Activated CD4-positive, alpha-beta T cell treated with anti-CD3 and anti-CD28 coated beads, Interleukin-10, Interleukin-2, amounts not matched to agents 100 ng/mL and 50 ng/mL, durations not matched to agents 16 hours and 8 hours (primary cell): Measurements from ENCODE around the gene SIAH2.
A peak's percentile ranks its signal among the peaks of the same experiment; 100 is the strongest.

Experiments
- DNase-seq: peaks from one replicate; pipeline ENCODE4 v3.0.0-alpha.2; 2020

The SIAH2 gene

DNA sequence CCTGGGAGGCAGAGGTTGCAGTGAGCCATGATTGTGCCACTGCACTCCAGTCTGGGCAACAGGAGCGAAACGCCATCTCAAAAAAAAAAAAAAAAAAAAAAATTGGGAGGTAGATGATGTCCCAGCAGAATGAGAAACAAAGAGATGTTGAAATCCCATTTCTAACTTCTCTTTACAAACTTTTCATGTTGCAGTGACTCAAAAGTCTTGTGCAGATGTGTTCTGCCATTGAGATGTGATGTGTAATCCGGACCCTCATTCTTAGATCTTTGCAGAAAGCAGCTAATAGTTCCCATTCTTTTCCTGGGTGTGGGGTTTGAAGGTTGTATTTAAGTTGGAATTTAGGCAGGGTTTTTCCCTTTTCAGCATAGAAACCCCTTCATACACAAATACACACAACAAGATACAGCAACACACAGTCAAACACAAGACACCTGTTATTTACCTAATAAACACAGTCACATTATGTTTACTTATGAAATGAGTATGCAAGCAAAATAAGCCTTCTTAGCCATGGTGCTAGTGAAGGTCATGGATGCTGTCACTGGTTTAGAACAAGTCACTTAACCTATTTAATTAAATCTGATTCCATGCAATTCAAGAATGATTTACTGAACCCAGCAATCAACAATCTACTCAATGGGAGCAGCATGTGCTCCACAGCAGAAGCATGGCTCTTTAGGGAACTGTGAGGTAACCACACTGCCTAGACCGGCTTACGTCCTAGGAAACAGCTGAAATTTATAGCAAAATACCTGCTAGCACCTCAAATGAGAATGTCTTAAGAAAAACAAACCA is 14.9 kb downstream of the SIAH2 start:
- no peak for DNase-seq

DNA sequence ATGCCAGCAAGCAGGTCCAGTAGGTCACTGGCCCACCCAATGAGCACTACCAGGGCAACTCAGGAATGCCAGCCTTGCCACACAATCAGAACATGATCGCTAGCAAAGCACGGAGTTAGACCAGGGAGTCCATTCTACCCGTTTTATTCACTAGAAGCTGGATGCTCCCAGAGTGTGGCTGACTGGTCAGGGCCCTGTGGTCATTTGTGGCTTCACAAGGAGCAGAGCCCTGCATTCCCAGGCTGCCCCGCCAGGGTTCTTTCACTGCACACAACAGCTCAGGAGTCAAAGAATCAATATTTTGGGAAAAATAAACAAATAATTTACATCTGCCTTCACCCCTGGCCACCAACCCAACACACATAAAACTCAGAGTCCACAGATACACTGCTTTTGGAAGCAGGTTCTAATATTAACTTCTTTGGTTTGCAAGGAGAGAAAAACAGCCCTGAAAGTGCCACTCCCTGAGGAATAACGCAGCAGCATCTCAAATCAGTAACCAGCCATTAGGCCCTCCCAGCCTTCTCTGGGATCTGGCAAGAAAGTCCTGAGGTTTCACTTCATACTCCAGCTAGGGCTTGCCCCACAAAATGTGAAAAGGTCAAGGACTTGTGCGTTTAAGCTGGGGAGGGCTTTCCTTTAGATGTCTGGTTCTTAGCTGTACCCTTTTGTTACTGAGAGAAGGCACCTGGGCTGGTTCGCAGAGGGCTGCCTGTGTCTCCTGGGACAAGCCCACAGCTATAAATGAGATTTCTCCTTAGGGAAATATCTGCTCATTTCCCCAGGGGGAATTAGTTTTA is 16.0 kb downstream of the SIAH2 start:
- no peak for DNase-seq

DNA sequence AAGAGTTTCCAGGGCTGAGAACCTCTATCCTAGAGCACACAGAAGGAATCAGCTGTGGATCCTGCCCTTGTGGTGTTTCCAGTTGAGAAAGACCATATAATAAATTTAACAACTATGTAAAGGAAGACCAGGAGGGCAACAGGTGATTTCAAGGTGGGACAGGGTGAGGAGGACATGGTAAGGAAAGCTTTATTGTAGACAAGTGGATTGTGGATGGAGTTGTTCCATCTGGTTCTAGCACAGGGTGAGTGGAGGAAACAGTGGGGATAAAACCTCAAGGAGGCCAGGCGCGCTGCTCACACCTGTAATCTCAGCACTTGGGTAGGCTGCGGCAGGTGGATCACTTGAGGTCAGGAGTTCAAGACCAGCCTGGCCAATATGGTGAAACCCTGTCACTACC is 17.1 kb downstream of the SIAH2 start:
- DNase-seq, result no peak

DNA sequence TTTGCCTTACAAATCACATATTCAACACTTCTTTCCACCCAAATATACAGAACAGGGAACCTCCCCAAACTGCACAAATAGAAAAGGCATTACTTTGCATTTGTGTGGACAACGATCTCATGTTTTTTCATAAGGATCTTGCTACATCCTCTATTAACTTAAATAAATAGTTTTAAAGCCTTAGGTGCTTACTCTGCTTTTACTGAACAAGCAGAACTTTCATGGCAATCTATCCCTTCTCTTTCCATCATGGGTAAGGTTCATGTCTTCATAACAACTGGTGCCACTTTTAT is 18.1 kb downstream of the SIAH2 start:
- no peak for DNase-seq

DNA sequence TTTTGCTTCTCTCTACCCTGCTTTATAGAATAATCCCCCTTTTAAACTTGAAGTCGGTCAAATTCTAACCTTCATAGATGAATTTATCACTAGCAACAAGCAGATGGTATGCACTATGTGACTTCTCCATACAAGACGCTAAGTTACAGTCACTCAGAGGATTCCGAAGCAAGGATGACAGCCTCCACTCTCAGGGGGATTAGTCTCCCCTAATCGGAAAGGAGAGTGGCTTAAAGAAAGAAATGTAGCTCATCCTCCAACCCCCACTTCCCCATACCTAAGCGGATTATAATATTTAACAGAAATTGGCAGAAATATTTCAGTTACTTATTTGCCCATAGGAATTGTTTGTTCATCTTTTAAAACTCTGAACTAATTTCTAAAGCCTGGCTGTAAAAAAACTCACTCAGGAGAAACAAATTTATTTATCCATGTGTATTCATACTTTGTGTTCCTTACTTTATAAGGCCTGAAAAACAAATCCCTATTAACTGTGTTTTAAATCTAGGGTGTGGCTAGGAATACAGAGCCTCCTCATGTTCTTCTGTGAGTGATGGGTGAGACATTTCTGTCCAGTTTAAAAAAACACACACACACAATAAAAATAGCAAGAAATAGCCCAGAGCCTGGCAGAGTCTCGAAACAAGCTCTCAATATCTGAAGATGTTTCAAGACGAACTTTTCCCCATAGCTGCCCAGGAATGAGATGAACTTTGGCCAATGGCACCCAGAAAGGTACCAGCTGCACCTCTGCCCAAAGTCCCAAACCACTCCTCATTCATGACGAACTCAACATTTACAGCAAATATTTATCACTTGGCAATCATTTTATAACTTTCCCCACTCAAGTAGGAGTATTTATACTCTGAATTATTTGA is 18.7 kb downstream of the SIAH2 start:
- DNase-seq, result no peak

DNA sequence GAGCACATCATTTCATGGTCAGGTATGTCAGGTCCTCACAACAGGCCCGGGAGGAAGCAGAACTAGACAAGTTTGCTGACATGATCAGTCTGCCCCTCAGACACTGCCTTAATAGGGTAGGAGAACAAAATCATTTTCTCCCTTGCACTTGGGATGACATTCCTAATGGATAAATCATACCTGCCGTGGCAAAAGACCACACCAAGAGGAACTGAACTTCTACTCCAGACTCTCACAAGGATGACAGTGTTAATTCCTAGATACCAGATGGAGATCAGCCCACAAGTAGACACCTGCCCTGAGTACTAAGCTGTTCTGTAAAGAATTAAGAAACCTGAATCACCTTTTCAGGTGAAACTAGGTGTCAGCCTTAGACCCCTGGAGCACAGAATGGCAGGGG is 19.5 kb downstream of the SIAH2 start:
- DNase-seq, result no peak

DNA sequence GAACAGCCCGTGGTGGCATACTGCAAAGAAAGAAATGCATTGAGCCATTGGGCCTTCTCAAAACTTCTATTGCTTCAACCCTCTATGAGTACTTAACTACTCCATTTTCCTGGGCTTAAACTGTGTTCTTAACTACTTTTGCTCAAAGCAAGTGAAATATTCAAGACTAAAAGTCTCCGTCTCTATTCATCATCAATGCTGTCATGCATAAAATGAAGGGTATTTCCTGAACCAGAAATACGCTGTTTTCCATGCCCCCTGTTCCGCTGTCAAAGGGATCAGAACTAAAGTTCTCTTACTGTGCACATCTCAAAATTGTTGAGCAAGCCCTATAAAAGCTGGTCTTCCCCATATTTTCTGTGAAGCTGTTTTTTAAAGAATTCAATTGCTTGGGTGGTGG is 20.3 kb downstream of the SIAH2 start:
- no peak for DNase-seq

DNA sequence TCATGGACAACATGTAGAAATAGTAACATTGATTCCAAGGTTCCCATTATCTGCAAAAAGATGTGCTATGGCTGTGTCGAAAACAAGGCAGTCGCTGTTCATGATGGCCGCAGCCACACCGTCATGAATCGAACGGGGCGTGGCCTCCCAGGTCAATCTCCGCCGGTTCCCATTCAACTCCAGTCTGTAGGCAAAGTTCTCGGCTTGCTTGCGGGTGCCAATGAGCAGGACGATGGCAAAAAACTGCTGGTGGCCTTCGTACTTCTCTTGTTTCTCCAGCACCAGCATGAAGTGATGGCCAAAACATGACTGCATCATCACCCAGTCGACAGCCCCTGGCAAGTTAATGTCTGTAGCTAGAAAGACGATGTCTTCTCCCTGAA is 20.8 kb downstream of the SIAH2 start:
- no peak for DNase-seq

DNA sequence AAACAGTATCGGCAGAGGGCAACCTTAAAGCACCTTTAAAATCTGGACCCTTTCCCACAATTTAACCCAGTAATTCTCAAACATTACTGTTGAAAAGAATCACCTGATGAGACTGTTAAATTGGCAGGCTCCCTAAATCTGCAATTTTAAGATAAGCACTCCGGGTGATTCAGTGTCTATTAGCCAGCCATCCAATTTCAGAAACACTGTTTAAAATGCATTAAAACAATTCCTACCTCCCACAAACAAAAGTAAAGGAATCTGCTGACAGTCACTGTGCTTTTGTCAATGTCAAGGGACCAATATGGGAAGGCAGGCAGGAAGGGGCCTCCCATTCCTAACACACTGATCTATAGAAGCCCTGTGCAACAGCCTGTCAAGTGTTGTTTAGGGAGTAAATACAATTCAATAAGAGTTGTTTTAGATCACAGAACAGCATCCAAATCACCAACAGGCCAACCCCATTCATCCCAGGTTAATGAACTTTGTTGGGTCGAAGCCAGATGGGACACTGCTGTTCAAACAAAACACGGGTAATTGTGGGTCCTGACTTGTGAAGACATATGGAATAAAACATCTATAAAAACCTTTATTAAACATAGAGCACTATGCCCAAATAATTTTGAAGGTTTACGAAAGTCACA is 21.4 kb downstream of the SIAH2 start:
- no peak for DNase-seq

DNA sequence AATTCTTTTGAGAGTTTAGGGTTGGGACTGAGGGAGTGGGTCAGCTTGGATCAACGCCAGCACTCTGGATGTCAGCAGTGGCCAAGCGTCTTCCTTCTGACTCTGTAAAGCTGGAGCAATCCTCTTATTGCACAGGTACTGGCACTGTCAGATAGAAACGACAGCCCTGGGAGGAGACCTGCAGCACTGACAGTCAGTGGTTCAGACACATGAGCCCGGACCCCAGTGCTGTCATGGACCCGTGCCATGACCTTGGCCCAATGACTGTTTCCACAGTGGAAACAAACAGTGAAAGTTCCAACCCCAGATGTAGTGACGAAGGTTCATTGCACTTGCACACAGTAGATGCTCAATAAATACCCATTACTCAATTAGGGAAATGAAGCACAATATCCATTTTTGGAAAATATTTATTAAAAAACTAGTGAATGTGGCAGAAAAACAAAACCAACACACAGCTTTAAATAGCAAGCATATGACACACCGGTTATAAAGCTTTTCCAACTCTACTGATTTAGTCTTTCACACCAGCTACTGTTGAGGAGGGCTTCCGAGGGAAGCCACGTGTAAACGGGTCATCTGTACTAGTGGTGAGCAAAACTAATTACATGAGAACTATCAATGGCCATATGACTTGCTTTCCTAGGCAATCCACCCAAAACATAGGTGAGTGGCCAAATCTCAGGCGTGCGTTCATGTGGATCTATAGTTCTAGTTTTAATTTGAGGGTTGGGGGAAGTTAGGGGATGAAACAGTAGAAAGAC is 22.1 kb downstream of the SIAH2 start:
- peak; percentile 62 for DNase-seq

DNA sequence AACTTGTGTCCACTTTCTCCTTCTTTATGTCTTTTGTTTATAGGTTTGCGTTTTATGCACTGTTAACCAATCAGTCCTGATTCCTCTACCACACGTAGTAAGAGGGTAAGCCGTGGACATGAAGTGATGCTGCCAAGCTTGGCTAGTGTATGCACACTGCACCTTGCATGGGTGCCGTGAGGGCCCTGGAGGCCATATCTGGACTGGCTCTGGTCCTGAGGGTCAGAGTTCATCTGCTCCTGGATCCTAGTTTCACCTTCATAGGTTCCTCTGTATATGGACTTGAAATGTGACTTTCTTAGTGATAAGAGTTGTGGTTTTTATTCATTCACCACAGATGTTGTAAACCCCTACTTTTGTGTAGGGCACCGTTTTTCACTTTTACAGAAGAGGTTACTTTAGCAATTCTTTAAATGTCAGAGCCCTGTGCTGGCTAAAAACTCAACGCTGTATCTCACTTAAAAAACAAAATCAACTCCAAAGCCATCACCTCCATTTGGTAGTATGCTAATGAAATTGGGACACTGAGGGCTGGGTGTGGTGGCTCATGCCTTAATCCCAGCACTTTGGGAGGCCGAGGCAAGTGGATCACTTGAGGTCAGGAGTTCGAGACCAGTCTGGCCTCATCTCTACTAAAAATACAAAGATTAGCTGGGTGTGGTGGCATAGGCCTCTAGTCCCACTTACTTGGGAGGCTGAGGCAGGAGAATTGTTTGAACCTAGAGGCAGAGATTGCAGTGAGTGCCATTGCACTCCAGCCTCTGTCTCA is 22.9 kb downstream of the SIAH2 start:
- peak; percentile 65 for DNase-seq

DNA sequence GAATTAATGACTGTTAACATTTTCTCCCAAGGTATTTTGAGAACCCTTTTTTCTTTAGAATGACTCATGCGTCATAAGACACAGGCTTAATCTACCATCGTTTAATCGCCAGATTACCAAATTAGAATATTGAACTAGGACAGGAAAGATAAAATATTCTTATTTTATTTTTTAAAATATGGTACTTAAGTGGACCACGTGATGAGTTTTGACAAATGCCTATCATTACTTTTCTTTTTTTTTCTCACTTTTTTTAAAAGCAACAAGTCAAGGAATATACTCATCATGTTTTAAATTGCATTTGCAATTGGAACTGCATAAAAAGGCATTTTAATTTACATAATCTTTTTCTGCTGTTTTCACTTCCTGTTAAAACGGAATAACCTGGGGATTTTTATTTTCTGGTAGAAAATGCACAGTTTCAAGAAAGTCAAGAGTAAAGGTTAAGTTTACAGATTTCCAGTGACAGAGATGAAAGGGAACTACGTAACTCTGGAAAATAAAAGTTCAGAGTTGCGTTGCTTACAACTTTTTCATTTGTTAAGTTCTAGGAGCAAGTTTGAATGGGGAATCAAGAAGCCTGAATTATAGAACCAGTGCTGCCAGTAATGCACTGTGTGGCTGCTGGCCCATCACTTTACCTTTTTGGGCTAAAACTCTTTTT is 23.6 kb downstream of the SIAH2 start:
- DNase-seq, result peak; percentile 43

DNA sequence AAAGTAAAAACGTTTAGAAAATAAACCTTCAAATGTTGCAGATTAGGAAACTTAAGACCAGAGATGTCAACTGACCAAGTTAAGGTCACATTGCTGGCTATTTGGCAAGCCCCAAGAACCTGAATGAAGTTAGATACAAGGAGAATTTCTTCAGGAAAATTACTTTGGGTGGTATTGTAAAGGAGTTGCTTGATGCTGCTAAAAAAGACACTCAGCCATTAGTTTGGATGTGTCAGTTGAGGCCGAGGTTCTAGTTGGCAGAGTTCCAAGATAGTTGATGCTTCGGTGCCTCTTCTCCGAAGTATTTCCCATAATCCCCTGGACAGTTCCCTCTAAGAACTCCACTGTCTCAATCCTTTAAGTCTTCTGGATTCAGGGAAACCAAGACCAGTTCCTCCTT is 24.3 kb downstream of the SIAH2 start:
- no peak for DNase-seq

DNA sequence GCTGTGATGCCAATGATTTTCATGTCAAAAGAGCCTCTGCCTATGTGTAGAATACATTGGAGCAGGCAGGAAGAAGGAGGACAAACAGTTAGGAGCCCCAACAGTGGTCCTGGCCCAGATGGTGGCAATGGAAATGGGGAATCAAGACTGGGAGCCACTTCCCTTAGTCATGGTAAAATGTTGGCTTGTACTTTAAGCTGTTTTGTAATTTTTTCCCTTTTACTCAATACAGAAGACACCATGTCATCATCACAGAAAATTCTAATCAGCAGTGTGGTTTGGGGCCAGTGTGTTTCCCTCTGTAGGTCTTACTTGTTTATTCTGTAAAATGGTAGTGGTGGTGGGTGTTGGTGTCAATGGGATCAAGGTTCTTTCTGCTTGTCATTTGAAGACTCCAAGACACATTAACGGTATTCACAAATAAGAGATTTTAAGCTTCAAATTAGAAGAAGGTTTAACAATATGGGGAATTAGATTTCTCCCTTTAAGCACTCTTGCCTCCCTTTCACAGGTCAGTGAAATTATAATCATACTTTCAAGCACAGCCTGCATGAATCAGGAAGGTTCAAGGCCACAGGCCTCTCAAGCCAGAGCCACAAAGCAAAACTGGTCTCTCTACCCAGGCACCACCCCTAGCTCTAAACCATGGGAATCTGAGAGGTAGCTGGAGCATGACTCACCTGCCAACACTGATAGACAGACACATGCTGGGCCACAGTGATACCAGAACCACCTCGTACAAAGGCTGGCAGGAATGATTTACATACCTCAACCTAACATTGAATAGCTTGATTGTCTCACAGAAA is 24.9 kb downstream of the SIAH2 start:
- DNase-seq, result peak; percentile 78

DNA sequence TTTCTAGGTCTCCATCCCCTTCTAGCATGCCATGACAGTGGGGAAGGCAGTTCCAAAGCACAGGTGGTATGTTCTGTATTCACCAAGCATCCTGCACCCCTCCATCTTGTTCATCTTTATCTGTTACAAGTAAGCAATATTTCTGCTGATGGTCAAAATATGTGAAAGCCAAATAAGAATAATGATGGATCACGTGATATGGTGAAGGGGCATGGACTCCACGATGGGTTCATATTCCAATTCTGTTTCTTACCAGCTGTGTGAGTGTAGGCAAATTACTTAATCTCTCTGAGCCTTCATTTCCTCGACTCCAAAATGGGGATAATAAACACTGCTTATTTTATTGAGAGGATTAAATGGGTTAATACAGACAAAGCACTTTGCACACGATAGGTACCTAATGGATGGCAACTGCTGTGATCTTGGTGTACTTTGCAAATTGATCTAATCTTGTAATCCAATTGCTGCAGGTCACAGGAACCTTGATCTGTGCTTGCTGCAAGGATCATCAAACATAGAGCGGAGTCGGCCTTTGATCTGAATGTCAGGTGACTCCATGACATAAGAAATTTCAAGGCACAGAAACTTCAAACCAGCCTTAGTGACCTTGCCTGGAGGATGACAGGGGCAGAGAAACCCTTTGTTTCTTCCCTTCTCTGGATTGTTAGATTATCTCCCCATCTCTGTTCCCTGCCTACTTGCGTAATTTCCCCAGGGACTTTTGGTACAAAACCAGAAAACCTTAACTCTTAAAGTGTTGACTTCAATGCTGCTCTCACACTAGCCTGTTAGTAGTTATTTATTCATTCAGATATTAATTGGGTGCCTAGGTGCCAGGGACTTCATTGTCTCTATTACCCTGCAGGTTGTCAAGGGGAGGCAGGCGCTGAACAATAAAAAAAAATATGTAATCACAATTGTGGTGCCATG is 25.8 kb downstream of the SIAH2 start:
- no peak for DNase-seq

DNA sequence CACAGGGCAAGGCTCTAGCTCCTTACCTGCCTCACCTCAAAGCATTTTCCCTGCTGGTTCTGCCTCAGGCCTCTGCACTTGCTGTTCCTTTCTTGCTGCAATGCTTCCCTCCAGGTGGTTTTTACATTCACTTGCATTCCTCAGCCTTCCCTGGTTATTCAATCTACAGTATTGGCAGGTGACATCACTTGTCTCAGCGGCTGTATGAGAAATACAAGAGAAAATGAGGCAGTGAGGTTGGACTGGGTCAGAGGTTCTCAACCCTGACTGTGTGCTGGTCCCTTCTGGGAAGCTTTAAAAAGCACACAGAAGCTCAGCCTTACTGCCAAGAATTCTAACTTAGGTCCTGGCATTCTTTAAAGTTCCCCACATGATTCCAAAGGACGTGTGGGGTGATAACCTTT is 26.7 kb downstream of the SIAH2 start:
- no peak for DNase-seq

DNA sequence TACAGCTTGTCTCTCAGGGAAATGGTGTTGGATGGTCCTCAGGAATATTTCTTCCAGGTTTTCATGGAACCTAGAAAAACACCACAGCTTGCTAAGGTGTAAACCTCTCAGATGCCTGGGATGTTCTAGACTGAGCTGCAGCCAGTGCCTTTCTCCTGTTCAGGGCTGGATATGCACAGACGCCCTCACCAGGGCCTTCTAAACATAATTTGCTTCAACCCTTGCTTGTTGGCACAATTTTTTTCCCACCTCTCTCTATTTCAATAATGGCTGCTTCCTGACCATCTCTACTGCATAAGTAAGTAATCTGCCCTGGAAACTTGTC is 28.2 kb downstream of the SIAH2 start:
- no peak for DNase-seq

DNA sequence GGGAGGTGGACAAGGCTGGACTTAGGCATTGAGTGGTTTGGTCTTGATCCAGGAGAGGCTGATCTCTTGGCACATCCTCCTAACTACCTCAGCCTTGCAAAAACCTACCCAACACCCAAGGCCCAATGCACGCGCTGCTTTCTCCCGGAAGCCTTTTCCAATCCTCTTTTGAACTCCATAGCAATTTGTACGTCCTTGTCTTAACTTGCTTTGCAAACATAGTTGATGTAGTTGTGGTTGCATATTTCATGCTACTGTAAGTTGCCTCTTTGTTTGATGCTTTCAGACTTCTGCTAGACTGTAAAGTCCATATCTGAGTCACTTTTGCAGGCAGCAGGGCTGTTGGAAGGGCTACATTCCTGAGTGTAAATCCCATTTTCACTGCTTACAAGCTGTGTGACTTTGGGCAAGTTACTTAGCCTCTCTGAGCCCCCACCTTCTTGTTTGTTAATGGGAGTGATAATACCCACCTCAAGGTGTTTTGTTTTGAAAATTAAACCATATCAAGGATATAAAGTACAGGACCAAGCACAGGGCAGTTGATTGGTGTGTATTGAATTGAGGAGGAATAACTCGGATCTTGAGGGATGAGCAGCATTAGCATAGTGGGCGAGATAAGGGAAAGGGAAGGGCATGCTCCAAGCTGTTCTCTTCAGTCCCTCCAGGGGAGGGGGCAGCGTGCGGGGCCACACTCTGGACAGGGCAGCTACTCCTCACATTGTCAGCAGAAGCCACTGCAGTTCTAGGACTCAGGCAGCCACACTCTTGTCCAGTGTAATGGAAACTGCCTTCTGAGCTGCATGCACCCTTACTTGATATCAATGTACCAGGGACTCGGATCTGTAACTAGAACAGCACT is 28.8 kb downstream of the SIAH2 start:
- no peak for DNase-seq
